ENCODE data around the gene TMX3.

GRCh38 chr18:68735483-68736343 is 20.8 kb upstream of the TMX3 start:
- TF ChIP-seq EZH2 (IDR thresholded peaks at IDR 0.05; ENCODE audit: borderline replicate concordance, insufficient read depth, low read depth, low read length, poor library complexity, severe bottlenecking), result no peak
- peak; percentile 66 for TF ChIP-seq CTCF (IDR thresholded peaks at IDR 0.05)

All from B cell (primary cell).